GM10266 (cell line): Measurements from ENCODE around the gene HHIPL1.
"Not testable (repeated sequence)": the region's sequence is repeated elsewhere in the genome, so short reads cannot be mapped to it uniquely, and the experiment has no call there.

Experiments
- DNase-seq: peaks from one replicate; pipeline ENCODE4 v3.0.0; 2012; ENCODE audit errors: extremely low spot score
- TF ChIP-seq, protein P1 (sequence below): IDR thresholded peaks from 2 replicates; pipeline ENCODE4 v1.5.1; 2012; ENCODE audit warnings: mild to moderate bottlenecking, low read depth; ENCODE audit not compliant: control insufficient read depth, insufficient read depth; ENCODE audit errors: missing control alignments

Gene HHIPL1

GRCh38 chr14:99637624-99638023 lies 7.3 kb upstream of the HHIPL1 start:
- TF ChIP-seq, protein P1, sequence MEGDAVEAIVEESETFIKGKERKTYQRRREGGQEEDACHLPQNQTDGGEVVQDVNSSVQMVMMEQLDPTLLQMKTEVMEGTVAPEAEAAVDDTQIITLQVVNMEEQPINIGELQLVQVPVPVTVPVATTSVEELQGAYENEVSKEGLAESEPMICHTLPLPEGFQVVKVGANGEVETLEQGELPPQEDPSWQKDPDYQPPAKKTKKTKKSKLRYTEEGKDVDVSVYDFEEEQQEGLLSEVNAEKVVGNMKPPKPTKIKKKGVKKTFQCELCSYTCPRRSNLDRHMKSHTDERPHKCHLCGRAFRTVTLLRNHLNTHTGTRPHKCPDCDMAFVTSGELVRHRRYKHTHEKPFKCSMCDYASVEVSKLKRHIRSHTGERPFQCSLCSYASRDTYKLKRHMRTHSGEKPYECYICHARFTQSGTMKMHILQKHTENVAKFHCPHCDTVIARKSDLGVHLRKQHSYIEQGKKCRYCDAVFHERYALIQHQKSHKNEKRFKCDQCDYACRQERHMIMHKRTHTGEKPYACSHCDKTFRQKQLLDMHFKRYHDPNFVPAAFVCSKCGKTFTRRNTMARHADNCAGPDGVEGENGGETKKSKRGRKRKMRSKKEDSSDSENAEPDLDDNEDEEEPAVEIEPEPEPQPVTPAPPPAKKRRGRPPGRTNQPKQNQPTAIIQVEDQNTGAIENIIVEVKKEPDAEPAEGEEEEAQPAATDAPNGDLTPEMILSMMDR: no peak
- DNase-seq: no peak

DNA sequence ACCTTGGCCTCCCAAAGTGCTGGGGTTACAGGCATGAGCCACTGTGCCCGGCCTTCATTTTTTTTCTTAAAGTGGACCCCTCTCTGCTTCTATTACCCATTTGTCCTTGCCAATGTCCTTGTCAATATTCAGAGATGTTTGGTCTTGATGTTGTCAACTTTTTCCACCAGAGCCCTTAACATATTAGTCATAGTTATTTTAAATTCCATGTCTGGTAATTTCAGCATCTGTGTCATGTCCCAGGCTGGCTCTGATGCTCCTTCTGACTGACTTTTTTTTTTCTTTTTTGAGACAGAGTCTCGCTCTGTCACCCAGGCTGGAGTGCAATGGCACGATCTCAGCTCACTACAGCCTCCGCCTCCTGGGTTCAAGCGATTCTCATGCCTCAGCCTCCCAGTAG lies 2.2 kb upstream of the HHIPL1 start:
- not testable (repeated sequence) for DNase-seq

GRCh38 chr14:99643343-99643742 lies 1.6 kb upstream of the HHIPL1 start:
- DNase-seq: no peak
- TF ChIP-seq, protein P1: no peak

- TF ChIP-seq, protein P1: no peak
- no peak for DNase-seq
Measured at GRCh38 chr14:99644035-99644587, 818 bp upstream of the HHIPL1 start.

GRCh38 chr14:99645545-99646505 lies 896 bp downstream of the HHIPL1 start:
- DNase-seq: no peak
- TF ChIP-seq, protein P1: no peak

GRCh38 chr14:99647411-99647810 lies 2.5 kb downstream of the HHIPL1 start:
- TF ChIP-seq, protein P1: no peak
- DNase-seq: no peak

DNA sequence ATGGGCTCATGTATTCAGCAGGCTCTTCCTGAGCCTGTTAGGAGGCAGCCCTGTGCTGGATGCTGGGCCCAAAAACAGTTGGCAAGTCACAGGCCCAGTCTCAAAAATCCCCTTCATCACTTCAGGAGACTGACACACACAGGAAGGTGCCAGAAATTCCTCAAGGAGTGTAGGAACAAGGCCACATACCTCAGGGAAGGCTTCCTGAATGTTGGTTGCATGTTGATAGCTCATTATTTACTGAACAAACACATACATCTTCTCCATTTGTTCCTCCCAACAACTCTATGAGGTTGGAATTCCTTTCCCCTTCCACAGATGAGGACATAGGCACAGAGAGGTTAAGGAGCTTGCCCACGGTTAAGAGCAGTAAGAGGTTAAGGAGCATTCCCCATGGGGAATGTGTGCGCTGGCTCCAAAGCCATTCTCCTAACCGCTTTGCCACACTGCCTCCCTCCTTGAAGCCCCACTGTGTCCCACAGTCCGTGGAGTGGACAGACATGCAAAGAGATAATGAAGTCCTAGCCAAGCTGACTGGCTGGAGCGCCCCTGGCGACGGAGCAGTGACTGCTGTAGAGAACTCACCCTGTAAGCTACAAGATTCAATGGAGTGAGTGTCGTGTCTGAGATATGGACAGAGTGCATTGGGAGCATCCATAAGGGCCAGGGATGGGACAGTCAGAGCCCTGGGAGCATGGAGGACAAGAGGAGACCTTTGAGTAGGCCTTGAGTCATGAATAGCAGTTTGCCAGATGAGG lies 3.3 kb downstream of the HHIPL1 start:
- TF ChIP-seq, protein P1: no peak
- DNase-seq: no peak
